ENCODE results near the gene CCDC171.

CCDC171 gene

DNA sequence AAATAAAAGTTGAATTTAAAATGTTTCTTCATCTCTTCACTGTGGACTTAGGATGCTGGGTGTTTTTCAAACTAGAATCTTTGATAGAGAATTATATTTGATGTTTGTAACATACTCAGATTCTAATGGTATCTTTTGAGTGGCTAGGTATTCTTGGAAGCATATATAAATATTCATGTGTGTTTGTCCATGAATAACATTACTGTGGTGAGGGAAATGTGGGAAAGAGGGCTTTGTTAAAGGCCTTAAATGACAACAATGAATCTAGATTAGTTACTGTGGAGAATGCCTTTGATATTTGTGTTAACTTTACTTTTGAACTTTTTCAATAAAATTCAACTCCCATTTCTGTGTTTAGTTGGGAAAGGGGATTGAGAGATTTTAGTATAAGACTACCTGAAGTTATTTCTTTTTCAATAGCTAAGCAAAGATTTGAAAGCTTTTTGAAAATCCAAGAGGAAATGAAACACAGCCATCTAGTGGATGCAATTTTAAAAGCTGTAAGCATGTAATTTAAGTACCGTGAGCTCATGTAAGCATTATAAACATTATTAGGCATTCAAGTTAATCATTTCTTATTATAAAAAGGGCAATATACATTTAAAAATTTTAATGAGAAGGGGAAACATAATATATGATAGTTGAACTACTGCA is 69.6 kb downstream of the CCDC171 start:
- DNase-seq (ENCODE audit: low read depth): no peak
- TF ChIP-seq, protein P1, sequence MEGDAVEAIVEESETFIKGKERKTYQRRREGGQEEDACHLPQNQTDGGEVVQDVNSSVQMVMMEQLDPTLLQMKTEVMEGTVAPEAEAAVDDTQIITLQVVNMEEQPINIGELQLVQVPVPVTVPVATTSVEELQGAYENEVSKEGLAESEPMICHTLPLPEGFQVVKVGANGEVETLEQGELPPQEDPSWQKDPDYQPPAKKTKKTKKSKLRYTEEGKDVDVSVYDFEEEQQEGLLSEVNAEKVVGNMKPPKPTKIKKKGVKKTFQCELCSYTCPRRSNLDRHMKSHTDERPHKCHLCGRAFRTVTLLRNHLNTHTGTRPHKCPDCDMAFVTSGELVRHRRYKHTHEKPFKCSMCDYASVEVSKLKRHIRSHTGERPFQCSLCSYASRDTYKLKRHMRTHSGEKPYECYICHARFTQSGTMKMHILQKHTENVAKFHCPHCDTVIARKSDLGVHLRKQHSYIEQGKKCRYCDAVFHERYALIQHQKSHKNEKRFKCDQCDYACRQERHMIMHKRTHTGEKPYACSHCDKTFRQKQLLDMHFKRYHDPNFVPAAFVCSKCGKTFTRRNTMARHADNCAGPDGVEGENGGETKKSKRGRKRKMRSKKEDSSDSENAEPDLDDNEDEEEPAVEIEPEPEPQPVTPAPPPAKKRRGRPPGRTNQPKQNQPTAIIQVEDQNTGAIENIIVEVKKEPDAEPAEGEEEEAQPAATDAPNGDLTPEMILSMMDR (IDR thresholded peaks at IDR 0.05; ENCODE audit: control insufficient read depth, insufficient read depth, low read depth, low read length, missing control alignments): peak; percentile 25
- no peak overlapping the region for H3K4me3 ChIP-seq (ENCODE audit: control insufficient read depth, low read depth, low read length)

DNA sequence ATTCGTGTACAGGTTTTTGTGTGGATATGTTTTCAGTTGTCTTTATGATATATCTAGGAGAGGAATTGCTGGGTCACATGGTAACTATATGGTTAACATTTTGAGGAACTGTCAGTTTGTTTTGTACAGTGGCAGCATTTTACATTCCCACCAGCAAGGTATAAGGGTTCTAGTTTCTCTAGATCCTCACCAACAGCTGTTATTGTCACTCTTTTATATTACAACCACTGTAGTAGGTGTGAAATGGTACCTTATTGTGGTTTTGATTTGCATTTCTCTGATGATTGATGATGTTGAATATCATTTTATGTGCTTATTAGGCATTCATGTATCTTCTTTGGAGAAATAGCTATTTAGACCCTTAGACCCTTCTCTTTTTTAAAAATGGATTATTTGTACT is 82.9 kb downstream of the CCDC171 start:
- DNase-seq (ENCODE audit: low read depth): no peak
- no peak overlapping the region for H3K4me3 ChIP-seq (ENCODE audit: control insufficient read depth, low read depth, low read length)
- TF ChIP-seq, protein P1 (IDR thresholded peaks at IDR 0.05; ENCODE audit: control insufficient read depth, insufficient read depth, low read depth, low read length, missing control alignments): no peak

DNA sequence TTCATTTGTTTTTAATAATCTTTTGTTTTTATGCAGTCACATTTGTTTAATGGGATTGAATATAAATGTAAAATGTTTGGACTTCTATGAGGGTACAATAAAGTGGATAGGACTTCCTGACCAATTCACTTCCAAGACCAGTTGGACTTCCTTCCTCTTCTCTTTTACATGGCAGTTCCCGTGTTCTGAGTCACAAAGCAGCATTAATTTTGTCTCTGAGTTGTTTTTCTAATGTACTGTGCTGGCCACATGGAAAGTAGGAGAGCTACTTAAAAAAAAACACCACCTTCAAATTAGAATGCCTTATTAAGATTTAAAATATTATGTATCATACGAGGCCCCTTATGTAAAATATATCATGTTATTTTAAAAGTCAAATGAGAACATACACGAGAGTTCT is 87.3 kb downstream of the CCDC171 start:
- no peak for DNase-seq (ENCODE audit: low read depth)
- TF ChIP-seq, protein P1 (IDR thresholded peaks at IDR 0.05; ENCODE audit: control insufficient read depth, insufficient read depth, low read depth, low read length, missing control alignments): no peak
- no peak overlapping the region for H3K4me3 ChIP-seq (ENCODE audit: control insufficient read depth, low read depth, low read length)

DNA sequence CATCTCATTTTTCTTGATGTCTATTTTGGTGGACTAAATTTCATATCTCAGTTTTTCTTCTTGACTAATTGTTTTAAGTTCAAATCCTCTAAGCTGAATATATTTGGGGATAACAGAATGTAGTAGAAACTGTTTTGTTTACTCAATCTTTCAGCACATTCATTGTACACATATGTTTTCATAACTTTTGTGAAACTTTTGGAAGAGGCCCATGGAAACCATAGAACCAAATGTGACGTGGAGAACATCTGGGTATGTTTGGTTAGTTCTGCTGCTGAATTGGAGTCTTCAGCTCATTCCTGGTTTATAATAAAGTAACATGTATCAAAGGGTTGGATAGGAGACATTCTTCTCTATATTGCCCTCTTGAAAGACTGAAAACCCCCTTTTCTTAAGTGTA is 88.4 kb downstream of the CCDC171 start:
- DNase-seq (ENCODE audit: low read depth): no peak
- TF ChIP-seq, protein P1 (IDR thresholded peaks at IDR 0.05; ENCODE audit: control insufficient read depth, insufficient read depth, low read depth, low read length, missing control alignments): no peak
- H3K4me3 ChIP-seq (ENCODE audit: control insufficient read depth, low read depth, low read length): no peak overlapping the region

DNA sequence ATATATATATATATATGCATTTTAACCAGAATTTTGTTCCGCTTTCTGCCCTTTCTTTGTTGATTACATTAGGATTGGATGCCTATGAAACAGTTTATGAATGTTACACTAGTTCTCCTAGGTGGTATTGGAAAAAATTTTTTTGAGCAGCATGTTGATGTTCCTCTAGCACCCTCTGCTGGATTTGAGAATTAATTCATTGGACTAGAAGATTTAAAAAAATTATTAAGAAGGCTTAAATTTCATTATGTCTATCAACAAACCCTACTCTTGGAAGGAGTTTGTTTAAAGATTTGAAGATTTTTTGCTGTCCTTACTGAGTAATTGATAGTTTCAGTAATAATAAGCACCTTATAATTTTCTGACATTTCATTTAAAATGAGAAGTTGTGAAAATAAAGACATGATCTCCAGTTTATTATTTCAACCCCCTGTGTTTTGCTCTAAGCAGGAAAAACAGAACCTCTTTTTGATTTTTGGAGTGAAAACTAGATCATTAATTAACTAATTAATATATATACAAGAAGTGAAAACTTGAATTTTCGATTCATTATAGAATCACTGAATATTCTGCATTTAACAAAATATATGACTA is 89.6 kb downstream of the CCDC171 start:
- no peak overlapping the region for H3K4me3 ChIP-seq (ENCODE audit: control insufficient read depth, low read depth, low read length)
- TF ChIP-seq, protein P1 (IDR thresholded peaks at IDR 0.05; ENCODE audit: control insufficient read depth, insufficient read depth, low read depth, low read length, missing control alignments): peak; percentile 43
- DNase-seq (ENCODE audit: low read depth): peak; percentile 7

DNA sequence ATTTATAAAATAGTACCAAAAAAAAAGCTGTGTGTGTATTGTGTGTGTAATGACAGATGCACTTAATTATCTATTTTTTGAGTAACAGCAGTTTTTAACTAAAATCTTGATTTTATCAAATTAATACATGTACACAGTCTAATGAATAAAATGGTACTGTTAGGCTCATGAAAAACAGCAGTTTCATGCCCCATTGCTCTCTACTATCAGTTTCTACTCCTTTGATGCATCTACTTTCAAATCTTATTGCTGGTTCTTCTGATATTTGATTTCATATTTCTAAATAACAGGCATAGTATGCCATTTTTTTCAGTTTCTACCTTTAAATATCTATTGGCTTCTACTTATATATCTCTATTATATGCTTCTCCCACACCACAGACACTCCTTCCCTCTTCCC is 117.4 kb downstream of the CCDC171 start:
- no peak overlapping the region for H3K4me3 ChIP-seq (ENCODE audit: control insufficient read depth, low read depth, low read length)
- TF ChIP-seq, protein P1 (IDR thresholded peaks at IDR 0.05; ENCODE audit: control insufficient read depth, insufficient read depth, low read depth, low read length, missing control alignments): no peak
- no peak for DNase-seq (ENCODE audit: low read depth)

All from AG09309 (cell line).